ENCODE results near the gene STK35.

STK35 gene

DNA sequence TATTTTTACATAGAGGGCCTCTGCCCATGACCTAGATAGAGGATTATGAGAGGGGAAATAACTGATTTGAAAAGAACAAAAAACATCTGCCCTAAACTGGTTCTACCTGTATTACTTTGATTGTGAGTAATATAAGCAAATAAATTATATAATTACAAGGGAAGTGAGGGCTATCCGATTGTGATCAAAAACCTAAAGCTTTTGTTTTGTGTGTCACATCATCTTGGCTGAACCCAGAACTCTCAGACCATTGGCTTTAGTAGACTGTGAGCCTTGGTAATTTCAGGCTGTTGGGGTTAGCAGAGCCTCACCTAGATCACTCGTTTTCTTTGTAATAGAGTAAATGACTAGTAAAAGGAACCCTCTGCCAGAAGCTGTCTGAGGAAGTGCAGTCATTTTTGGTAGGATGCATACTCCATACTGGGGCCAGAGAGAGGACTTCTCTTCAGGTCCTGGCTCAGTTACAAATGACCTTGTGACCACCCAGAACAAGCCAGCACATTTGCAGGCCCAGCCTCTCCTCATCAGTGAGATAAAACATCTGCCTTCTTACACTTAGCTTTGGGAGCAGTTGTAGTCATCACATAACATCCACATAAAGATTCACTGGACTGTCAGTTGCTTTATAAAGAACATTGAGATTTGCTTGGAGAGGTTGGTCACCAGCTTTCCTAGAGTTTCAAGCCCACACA, 13.5 kb downstream of the STK35 start:
- no peak for ATAC-seq (ENCODE audit: insufficient read depth, low read depth)
- Histone ChIP-seq H3K27ac (ENCODE audit: low read length) (no peak overlapping the region), H3K9me3 (ENCODE audit: insufficient read depth, low read length, severe bottlenecking) (no peaks in the 10 kb centered on the region), H3K27me3 (ENCODE audit: insufficient read depth, low read length, poor library complexity) (no peaks in the 10 kb centered on the region), H2AFZ (ENCODE audit: low read depth, low read length) (no peak overlapping the region), H3K4me2 (ENCODE audit: insufficient read depth, low read length) (no peak overlapping the region), H3K36me3 (ENCODE audit: insufficient read depth, low read length) (peaks cover 97% of the 10 kb centered on the region), H3K9ac (ENCODE audit: low read depth, low read length) (no peak overlapping the region), H3K79me2 (ENCODE audit: insufficient read depth, low read length) (peaks cover 98% of the 10 kb centered on the region), H4K20me1 (ENCODE audit: insufficient read depth, low read length) (peaks cover 93% of the 10 kb centered on the region), H3K4me3 (ENCODE audit: low read depth in 1 of 2, low read length in 2 of 2) (no peak overlapping the region), H3K4me1 (ENCODE audit: insufficient read depth, low read length) (0 out of 2 replicates have a peak, but pooled peaks cover 3% of the 10 kb centered on the region)
- no peak for DNase-seq
- TF ChIP-seq EZH2 (IDR thresholded peaks at IDR 0.05; ENCODE audit: borderline replicate concordance, low read depth, low read length, severe bottlenecking) (no peak), CTCF (IDR thresholded peaks at IDR 0.05; ENCODE audit: borderline replicate concordance, extremely low read depth, low read length, poor library complexity, severe bottlenecking) (no peak)

DNA sequence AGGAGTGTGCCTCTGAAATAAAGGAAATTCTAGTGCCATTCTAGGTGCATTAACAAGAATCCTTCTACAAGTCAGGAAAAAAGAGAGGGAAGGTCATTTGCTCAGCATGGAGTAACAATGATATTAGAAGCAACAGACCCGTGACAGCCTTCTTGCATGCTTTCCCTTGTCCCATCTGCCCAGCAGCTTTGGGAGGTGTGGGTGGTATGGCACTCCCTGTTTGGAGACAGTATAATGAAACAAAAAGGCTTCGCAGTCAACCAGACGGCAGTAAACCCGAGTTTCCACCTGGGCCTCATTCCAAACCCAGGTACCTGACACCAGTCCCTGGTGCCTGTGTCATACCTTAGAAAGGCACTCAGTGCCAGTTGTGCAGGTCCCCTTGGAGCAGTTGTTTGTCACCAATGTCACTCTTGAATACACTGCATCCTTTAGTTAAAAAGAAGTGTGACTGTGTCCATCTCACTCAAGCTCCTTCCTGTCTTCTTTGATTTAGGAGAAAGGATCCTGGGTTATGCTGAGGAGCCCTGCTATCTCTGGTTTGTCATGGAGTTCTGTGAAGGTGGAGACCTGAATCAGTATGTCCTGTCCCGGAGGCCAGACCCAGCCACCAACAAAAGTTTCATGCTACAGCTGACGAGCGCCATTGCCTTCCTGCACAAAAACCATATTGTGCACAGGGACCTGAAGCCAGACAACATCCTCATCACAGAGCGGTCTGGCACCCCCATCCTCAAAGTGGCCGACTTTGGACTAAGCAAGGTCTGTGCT, 14.7 kb downstream of the STK35 start:
- peaks cover 97% of the 10 kb centered on the region for H3K36me3 ChIP-seq (ENCODE audit: insufficient read depth, low read length)
- DNase-seq: no peak
- no peaks in the 10 kb centered on the region for H3K9me3 ChIP-seq (ENCODE audit: insufficient read depth, low read length, severe bottlenecking)
- peaks cover 98% of the 10 kb centered on the region for H3K79me2 ChIP-seq (ENCODE audit: insufficient read depth, low read length)
- H3K9ac ChIP-seq (ENCODE audit: low read depth, low read length): no peak overlapping the region
- no peaks in the 10 kb centered on the region for H3K4me1 ChIP-seq (ENCODE audit: insufficient read depth, low read length)
- no peaks in the 10 kb centered on the region for H3K27me3 ChIP-seq (ENCODE audit: insufficient read depth, low read length, poor library complexity)
- H2AFZ ChIP-seq (ENCODE audit: low read depth, low read length): no peak overlapping the region
- TF ChIP-seq CTCF (IDR thresholded peaks at IDR 0.05; ENCODE audit: borderline replicate concordance, extremely low read depth, low read length, poor library complexity, severe bottlenecking) (no peak), EZH2 (IDR thresholded peaks at IDR 0.05; ENCODE audit: borderline replicate concordance, low read depth, low read length, severe bottlenecking) (no peak)
- H4K20me1 ChIP-seq (ENCODE audit: insufficient read depth, low read length): peaks cover 92% of the 10 kb centered on the region
- no peak overlapping the region for H3K4me2 ChIP-seq (ENCODE audit: insufficient read depth, low read length)
- no peak for ATAC-seq (ENCODE audit: insufficient read depth, low read depth)
- H3K27ac ChIP-seq (ENCODE audit: low read length): no peak overlapping the region
- H3K4me3 ChIP-seq (ENCODE audit: low read depth in 1 of 2, low read length in 2 of 2): no peak overlapping the region

DNA sequence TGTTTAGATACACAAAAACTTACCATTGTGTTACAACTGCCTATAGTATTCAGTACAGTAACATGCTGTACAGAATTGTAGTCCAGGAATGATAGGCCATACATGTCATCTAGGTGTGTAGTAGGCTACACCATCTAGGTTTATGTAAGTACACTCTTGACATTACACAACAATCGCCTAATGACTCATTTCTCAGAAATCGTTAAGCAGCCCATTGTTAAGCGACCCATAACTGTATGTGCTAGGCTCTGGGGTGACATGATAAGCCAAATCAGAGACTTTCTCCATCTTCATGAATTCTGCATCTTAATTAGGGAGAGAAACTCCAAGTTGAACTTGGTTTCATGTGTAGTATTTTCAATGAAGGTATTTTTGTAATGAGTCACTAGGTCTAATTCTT, 17.2 kb downstream of the STK35 start:
- Histone ChIP-seq H3K9ac (ENCODE audit: low read depth, low read length) (no peak overlapping the region), H3K27me3 (ENCODE audit: insufficient read depth, low read length, poor library complexity) (no peaks in the 10 kb centered on the region), H3K36me3 (ENCODE audit: insufficient read depth, low read length) (peaks cover 98% of the 10 kb centered on the region), H3K4me1 (ENCODE audit: insufficient read depth, low read length) (no peaks in the 10 kb centered on the region), H3K4me2 (ENCODE audit: insufficient read depth, low read length) (no peak overlapping the region), H4K20me1 (ENCODE audit: insufficient read depth, low read length) (peaks cover 92% of the 10 kb centered on the region), H3K4me3 (ENCODE audit: low read depth in 1 of 2, low read length in 2 of 2) (no peak overlapping the region), H3K27ac (ENCODE audit: low read length) (no peak overlapping the region), H3K79me2 (ENCODE audit: insufficient read depth, low read length) (peaks cover 98% of the 10 kb centered on the region), H2AFZ (ENCODE audit: low read depth, low read length) (no peak overlapping the region), H3K9me3 (ENCODE audit: insufficient read depth, low read length, severe bottlenecking) (no peaks in the 10 kb centered on the region)
- no peak for TF ChIP-seq EZH2 (IDR thresholded peaks at IDR 0.05; ENCODE audit: borderline replicate concordance, low read depth, low read length, severe bottlenecking)
- no peak for TF ChIP-seq CTCF (IDR thresholded peaks at IDR 0.05; ENCODE audit: borderline replicate concordance, extremely low read depth, low read length, poor library complexity, severe bottlenecking)
- no peak for ATAC-seq (ENCODE audit: insufficient read depth, low read depth)
- no peak for DNase-seq
